ENCODE data around the gene UPP1. TPM values are rescaled to one million over a fixed set of nuclear protein-coding genes. Genes with fewer than 3 reads are reported as not detected.

UPP1 gene
- polyA plus RNA-seq, 2 of the 4 experiments (the other 2 are of a cell fraction) = 32.2 to 55.7 TPM

DNA sequence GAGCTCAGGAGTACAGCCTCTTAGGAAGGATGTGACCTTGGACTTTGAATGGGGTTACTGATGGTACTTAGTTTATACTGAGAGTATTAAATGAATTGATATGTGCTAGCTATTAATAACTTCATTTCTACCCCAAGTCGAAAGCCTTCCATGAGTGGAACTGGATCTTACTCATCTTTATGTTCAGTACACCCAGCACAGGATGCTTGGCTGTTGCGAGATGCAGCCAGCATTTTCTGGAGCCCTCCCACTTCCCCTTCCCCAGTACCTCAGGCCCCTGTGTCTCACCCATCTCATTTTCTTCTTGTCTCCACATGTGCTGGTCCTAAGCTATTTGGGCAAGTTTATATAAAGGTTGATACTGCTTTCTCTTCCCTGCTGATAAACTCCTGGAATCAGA is 7.2 kb downstream of the UPP1 start (continued):
- TF ChIP-seq CBX8 (IDR thresholded peaks at IDR 0.05) (no peak), HOXA7 (CRISPR knock-in tag; IDR thresholded peaks at IDR 0.05) (no peak), FOSL2 (IDR thresholded peaks at IDR 0.05) (no peak), FOSL2 (CRISPR knock-in tag; IDR thresholded peaks at IDR 0.05) (no peak), MAFK (IDR thresholded peaks at IDR 0.05; ENCODE audit: partially characterized antibody) (no peak), NFE2L2 (conservative IDR thresholded peaks at IDR 0.05; ENCODE audit: low read length) (no peak), ESRRA (IDR thresholded peaks at IDR 0.05; ENCODE audit: borderline replicate concordance, low read length) (no peak), NPAS2 (CRISPR knock-in tag; IDR thresholded peaks at IDR 0.05; ENCODE audit: borderline replicate concordance) (no peak), JUNB (IDR thresholded peaks at IDR 0.05) (no peak)
- TF ChIP-seq, protein P1, sequence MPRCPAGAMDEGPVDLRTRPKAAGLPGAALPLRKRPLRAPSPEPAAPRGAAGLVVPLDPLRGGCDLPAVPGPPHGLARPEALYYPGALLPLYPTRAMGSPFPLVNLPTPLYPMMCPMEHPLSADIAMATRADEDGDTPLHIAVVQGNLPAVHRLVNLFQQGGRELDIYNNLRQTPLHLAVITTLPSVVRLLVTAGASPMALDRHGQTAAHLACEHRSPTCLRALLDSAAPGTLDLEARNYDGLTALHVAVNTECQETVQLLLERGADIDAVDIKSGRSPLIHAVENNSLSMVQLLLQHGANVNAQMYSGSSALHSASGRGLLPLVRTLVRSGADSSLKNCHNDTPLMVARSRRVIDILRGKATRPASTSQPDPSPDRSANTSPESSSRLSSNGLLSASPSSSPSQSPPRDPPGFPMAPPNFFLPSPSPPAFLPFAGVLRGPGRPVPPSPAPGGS (IDR thresholded peaks at IDR 0.05) = no peak

- no peak overlapping the region for H3K4me2 ChIP-seq
- ChIA-PET CTCF (interaction anchor here (1.1 to 1.7 kb wide), 2 partner anchors 13 to 106 kb away, joined by 4 to 8 read pairs; no protein-coding TSS in a partner anchor), POLR2A (no interaction called here)
- TF ChIP-seq HOXB13 (CRISPR knock-in tag; IDR thresholded peaks at IDR 0.05; ENCODE audit: low read depth) (no peak), E2F6 (IDR thresholded peaks at IDR 0.05; ENCODE audit: borderline replicate concordance, low read depth) (no peak), JUN (IDR thresholded peaks at IDR 0.05) (no peak), SMC3 (IDR thresholded peaks at IDR 0.05) (no peak), HEYL (CRISPR knock-in tag; IDR thresholded peaks at IDR 0.05) (no peak), USF2 (IDR thresholded peaks at IDR 0.05) (no peak), CHD2 (IDR thresholded peaks at IDR 0.05; ENCODE audit: low read length, partially characterized antibody) (no peak), RCOR1 (IDR thresholded peaks at IDR 0.05; ENCODE audit: low read depth, low read length) (no peak), EHMT2 (IDR thresholded peaks at IDR 0.05; ENCODE audit: low read depth) (no peak), CHD4 (IDR thresholded peaks at IDR 0.05; ENCODE audit: borderline replicate concordance) (no peak), SREBF2 (IDR thresholded peaks at IDR 0.05) (no peak)
- no peak for DNase-seq (ENCODE audit: low read depth in 1 of 2, low spot score in 1 of 2)
- WGBS (ENCODE audit: missing lambda C conversion rate) = 77% methylated on average over 6 of the region's 6 CpGs
- no peak for FAIRE-seq
- ATAC-seq = no peak
- peaks cover 8% of the 10 kb centered on the region for H3K4me1 ChIP-seq
- H3K27ac ChIP-seq = no peak overlapping the region
- no peaks in the 10 kb centered on the region for H3K9me3 ChIP-seq
- H3K4me3 ChIP-seq = no peak overlapping the region
Measured at GRCh38 chr7:48097521-48098231, 8.6 kb downstream of the UPP1 start.

GRCh38 chr7:48098846-48099245 is 9.8 kb downstream of the UPP1 start:
- FAIRE-seq = no peak
- Histone ChIP-seq H3K27ac (no peak overlapping the region), H3K4me3 (no peak overlapping the region), H3K4me2 (no peak overlapping the region), H3K4me1 (peaks cover 8% of the 10 kb centered on the region), H3K9me3 (no peaks in the 10 kb centered on the region)
- POLR2A ChIA-PET = no interaction called here
- 86% methylated on average over 4 of the region's 4 CpGs for whole genome bisulfite sequencing (ENCODE audit: missing lambda C conversion rate)
- no peak for ATAC-seq
- CTCF ChIA-PET = interaction anchor here (1.1 to 1.7 kb wide), 2 partner anchors 12 to 108 kb away, joined by 4 to 8 read pairs; no protein-coding TSS in a partner anchor
- no peak for DNase-seq (ENCODE audit: low read depth in 1 of 2, low spot score in 1 of 2)
- TF ChIP-seq FOSL2 (IDR thresholded peaks at IDR 0.05) = no peak
- TF ChIP-seq FOSL2 (CRISPR knock-in tag; IDR thresholded peaks at IDR 0.05) = no peak
- TF ChIP-seq TP53 (CRISPR knock-in tag; IDR thresholded peaks at IDR 0.05) = no peak
- TF ChIP-seq, protein P2, sequence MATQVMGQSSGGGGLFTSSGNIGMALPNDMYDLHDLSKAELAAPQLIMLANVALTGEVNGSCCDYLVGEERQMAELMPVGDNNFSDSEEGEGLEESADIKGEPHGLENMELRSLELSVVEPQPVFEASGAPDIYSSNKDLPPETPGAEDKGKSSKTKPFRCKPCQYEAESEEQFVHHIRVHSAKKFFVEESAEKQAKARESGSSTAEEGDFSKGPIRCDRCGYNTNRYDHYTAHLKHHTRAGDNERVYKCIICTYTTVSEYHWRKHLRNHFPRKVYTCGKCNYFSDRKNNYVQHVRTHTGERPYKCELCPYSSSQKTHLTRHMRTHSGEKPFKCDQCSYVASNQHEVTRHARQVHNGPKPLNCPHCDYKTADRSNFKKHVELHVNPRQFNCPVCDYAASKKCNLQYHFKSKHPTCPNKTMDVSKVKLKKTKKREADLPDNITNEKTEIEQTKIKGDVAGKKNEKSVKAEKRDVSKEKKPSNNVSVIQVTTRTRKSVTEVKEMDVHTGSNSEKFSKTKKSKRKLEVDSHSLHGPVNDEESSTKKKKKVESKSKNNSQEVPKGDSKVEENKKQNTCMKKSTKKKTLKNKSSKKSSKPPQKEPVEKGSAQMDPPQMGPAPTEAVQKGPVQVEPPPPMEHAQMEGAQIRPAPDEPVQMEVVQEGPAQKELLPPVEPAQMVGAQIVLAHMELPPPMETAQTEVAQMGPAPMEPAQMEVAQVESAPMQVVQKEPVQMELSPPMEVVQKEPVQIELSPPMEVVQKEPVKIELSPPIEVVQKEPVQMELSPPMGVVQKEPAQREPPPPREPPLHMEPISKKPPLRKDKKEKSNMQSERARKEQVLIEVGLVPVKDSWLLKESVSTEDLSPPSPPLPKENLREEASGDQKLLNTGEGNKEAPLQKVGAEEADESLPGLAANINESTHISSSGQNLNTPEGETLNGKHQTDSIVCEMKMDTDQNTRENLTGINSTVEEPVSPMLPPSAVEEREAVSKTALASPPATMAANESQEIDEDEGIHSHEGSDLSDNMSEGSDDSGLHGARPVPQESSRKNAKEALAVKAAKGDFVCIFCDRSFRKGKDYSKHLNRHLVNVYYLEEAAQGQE (IDR thresholded peaks at IDR 0.05) = no peak
- no peak for TF ChIP-seq HEYL (CRISPR knock-in tag; IDR thresholded peaks at IDR 0.05)
- TF ChIP-seq ZC3H11A (IDR thresholded peaks at IDR 0.05) = no peak
- no peak for TF ChIP-seq NR3C1 (IDR thresholded peaks at IDR 0.05)
- TF ChIP-seq, protein P1 (IDR thresholded peaks at IDR 0.05) = no peak
- TF ChIP-seq EHMT2 (IDR thresholded peaks at IDR 0.05; ENCODE audit: low read depth) = no peak
- TF ChIP-seq, protein P3, sequence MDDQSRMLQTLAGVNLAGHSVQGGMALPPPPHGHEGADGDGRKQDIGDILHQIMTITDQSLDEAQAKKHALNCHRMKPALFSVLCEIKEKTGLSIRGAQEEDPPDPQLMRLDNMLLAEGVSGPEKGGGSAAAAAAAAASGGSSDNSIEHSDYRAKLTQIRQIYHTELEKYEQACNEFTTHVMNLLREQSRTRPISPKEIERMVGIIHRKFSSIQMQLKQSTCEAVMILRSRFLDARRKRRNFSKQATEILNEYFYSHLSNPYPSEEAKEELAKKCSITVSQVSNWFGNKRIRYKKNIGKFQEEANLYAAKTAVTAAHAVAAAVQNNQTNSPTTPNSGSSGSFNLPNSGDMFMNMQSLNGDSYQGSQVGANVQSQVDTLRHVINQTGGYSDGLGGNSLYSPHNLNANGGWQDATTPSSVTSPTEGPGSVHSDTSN (IDR thresholded peaks at IDR 0.05) = no peak
- TF ChIP-seq USF2 (IDR thresholded peaks at IDR 0.05) = no peak

Data from A549 (cell line).